GM10847 (cell line): ENCODE measurements around the gene CACNA1I.

Source experiments
- POLR2A ChIP-seq: IDR thresholded peaks from 2 replicates; pipeline ENCODE4 v1.6.1; 2011; ENCODE audit not compliant: insufficient read length; ENCODE audit errors: extremely low read depth

The CACNA1I gene

DNA sequence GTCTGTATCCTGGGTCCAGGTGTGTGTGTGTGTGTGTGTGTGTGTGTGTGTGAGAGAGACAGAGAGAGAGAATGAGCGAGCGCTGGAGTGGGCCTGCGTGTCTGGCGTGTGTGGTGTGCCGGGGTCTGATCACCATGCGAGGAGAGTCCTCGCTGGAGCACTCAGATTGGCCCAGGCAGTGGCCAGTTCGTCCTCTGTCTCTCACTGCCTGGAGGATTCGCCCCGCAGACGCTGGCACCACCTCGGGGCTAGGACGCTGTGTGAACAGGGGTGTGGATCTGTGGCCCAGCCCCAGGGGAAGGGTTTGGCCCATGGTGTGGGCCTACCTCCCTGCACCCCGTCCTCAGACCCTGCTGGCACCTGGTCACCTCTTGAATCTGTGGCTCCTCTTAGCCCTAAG lies 11.6 kb upstream of the CACNA1I start:
- no peak for TF ChIP-seq POLR2A

DNA sequence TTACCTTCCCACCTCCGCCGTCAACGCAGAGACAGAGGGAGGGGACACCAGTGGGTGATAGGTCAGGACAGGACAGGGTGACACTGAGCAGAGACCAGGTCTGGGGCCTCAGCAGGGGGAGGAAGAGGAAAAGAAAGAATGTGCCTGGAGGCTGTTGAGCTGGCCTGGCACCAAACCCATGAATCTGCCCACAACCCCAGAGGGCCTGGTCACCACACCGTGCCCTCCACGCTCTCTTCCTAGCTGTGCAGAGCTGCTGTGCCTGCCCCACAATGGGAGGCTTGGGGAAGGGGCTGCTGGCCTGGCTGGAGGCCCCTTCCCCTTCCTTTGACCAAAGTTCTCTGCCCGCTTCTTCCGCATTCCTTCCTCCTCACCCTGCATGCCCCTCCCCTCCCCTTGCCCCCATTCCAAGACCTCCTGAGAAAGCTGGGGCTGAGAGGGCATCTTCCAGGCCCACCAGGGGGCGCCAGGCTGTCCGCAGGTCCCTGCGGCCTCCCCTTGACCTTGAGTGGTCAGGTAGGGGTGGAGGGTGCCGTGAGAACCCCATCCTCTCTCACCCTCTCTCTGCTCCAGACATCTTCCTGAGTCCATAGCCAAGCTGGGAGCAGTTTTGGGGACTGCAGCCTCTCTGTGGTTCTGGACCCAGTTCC lies 11.0 kb upstream of the CACNA1I start:
- no peak for TF ChIP-seq POLR2A

DNA sequence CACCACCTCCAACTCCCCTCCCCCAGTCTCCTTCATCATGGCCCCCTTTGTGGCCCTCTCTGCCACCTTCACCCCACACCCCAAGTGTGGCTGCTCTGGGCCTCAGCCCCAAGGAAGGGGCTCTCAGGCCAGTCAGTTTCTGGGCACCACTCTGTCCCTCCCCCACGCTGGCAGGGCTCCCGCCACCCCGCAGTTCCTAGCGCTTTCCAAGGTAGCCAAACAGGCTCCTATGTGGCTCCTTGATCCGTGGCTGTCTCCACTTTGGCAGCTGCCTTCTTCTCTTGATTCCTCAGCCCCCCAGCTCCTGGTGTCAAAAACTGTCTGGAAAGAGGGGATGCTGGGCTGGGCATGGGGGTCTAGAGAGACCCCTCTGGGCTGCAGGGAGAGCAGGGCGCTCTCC lies 10.4 kb upstream of the CACNA1I start:
- no peak for TF ChIP-seq POLR2A

- no peak for TF ChIP-seq POLR2A
Observed at GRCh38 chr22:39562839-39563489, 7.6 kb upstream of the CACNA1I start.

GRCh38 chr22:39563571-39564428 lies 6.8 kb upstream of the CACNA1I start:
- no peak for TF ChIP-seq POLR2A

GRCh38 chr22:39565414-39565944 lies 5.1 kb upstream of the CACNA1I start:
- no peak for TF ChIP-seq POLR2A

GRCh38 chr22:39567135-39567946 lies 3.2 kb upstream of the CACNA1I start:
- TF ChIP-seq POLR2A: no peak

DNA sequence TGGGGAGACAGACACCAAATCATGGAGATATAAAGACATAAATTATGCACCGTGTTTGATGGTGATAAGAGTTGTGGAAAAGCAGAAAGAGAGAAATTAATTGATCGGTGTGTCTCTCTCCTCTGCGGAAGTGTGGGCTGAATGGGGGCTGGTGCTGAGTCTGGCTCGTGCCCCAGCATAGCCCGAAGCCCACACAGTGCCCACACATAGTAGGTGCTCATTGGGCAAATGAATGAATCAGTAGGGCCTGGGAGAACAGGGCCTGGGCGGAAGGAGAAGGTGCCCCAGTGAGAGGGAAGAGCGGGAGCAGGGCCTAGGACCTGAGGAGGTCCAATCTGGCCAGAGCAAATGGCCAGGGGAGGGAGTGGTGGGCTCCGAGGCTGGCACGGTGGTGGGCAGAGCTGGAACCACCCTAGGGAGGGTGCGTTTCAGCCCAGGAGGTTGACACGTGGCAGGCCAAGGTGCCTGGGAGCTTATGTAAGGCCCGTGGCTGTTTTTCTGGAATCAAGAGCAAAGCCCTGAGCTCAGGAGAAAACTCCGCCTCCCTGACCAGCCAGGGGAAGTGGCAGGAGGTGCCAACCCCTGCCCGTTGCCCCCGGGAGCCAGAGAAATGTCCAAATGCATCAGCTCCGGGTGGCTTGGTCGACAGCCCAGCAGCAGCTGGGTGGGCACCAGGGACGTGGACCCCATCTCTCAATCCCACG lies 2.1 kb upstream of the CACNA1I start:
- no peak for TF ChIP-seq POLR2A

DNA sequence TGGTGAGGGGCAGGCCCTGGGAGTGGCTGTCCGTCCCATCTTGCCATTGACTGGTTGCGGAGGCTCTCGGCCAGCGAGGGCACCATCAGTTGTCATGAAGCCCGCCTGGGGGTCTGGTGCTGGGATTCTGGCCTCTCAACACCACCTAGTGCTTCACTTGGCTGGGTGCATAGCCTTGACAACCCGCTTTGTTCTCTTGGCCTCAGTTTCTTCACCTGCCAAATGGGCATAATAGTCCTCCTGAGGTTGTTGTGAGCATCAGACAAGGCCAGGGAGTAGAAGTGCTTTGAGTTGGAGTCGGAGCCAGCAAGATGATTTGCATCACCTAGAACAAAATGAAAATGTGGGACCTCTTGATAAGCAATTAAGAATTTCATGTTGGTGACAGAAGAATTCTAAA lies 1.5 kb upstream of the CACNA1I start:
- TF ChIP-seq POLR2A: no peak

DNA sequence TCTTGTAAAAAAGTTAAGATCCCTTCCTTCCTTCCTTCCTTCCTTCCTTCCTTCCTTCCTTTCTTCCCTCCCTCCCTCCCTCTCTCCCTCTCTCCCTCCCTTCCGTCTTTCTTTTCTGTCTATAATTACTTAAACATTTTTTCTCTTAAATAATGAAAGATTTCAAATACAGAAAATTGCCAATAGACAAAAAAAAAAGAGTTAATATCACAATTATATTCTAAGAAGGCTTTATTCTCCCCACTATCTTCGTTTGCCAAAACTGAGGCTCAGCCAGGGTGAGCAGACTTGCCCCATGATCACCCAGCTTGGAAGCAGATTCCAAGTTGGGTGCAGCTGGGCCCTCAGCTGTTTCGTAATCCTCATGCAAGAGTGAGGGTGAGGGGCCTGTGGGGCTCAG lies 327 bp upstream of the CACNA1I start:
- TF ChIP-seq POLR2A: no peak

DNA sequence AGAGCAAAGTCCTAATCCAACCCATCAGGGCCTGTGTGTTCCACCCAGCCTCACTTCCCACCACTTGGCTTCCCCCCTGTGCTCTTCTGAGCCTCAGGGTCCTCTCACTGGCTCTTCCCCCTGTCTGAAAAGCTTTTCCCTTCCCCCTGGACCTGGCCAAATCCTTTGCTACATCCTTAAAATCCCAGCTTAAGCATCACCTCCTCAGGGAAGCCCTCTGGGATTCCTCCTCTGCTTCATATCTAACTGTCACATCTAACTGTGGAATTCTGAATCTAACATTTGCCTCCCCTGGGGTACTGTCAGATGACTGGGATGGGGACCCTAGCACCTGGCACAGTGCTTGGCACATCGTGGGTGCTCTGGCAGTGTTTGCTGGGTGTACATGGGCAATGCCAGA lies 985 bp downstream of the CACNA1I start:
- TF ChIP-seq POLR2A: no peak

DNA sequence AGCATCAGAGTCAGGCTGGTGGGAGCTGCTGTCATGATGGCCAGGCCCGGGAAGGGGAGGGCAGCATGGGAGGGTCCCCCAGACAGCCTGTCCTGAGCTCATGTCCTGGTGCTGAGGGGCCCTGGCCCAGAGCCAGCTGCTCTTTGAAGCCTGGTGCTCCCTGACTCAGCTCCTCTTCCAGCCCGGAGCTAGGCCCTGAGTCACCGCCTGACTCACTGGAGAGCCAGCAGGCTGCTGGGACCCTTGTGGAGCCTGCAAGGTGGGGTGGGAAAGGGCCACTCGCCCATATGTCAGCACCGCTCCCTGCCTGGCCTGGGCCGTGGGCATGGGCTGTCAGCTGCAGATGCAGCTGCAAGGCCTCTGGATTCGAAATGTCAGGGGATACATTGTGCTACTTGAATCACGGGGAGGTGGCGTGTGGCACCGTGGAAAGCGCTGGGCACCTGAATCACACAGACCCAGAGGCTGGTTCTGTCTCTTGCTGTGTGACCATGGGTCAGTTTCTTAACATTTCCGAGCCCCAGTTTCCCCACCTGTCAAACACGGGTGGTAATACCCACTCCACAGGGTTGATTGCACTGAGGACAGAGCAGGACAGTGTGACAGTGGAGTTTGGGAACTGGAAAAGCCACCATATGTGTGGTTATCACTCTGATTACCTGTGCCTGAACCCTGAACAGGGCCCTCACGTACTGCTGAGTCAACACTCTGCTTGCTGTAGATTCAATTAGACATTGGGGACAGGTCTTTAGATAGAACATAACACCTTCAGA lies 4.4 kb downstream of the CACNA1I start:
- no peak for TF ChIP-seq POLR2A

DNA sequence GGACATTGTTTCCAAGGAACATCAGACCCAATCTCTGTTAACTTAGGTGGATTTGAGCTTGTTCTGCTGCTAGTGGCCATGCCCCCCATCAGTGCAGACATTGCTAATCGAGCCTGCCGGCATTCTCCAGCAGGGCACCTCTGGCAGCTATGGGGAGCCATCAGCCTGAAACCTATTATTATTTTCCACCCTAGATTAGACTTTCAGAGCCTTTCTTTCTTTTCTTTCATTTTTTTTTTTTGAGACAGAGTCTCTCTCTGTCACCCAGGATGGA lies 4.9 kb downstream of the CACNA1I start:
- no peak for TF ChIP-seq POLR2A

- TF ChIP-seq POLR2A: no peak
Observed at GRCh38 chr22:39576027-39576426, 5.5 kb downstream of the CACNA1I start.
